22Rv1 (cell line): Measurements from ENCODE around the gene NUCKS1.

Experiments
- ZFX ChIP-seq: fragments of 450-650 bp; IDR thresholded peaks from 2 replicates; pipeline ENCODE4 v1.6.1; 2017; ENCODE audit warnings: antibody characterized with exemption, borderline replicate concordance
- TF ChIP-seq, protein P1 (sequence below): fragments of 450-650 bp; IDR thresholded peaks from 2 replicates; pipeline ENCODE4 v1.5.1; 2017; ENCODE audit warnings: mild to moderate bottlenecking

DNA sequence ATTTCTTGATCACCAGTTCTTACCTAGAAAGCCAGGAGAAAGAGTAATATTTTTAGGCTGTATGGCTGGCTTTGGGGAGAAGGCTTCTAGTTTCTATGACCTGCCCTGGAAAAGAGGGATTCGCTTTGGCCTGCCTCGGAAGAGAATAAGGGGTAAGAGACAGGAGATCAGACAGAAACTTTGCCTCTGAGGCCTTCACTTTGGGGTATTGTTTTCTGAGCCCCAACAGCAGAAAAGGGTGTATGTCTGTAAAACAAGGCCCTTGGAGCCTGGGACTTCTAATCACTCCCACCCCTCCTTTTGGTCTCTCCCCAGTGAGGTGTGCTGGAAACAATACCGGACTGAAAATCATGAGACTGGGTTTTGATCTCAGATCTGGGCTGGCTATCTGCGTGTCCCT is 74.7 kb downstream of the NUCKS1 start:
- TF ChIP-seq, protein P1, sequence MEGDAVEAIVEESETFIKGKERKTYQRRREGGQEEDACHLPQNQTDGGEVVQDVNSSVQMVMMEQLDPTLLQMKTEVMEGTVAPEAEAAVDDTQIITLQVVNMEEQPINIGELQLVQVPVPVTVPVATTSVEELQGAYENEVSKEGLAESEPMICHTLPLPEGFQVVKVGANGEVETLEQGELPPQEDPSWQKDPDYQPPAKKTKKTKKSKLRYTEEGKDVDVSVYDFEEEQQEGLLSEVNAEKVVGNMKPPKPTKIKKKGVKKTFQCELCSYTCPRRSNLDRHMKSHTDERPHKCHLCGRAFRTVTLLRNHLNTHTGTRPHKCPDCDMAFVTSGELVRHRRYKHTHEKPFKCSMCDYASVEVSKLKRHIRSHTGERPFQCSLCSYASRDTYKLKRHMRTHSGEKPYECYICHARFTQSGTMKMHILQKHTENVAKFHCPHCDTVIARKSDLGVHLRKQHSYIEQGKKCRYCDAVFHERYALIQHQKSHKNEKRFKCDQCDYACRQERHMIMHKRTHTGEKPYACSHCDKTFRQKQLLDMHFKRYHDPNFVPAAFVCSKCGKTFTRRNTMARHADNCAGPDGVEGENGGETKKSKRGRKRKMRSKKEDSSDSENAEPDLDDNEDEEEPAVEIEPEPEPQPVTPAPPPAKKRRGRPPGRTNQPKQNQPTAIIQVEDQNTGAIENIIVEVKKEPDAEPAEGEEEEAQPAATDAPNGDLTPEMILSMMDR, result no peak
- TF ChIP-seq ZFX, result no peak
